HG02943 (cell line): ENCODE results near the gene DHRSX.
"Not testable (repeated sequence)": the region's sequence is repeated elsewhere in the genome, so short reads cannot be mapped to it uniquely, and the experiment has no call there.

Experiments
- ATAC-seq: cut with Tn5 transposase; IDR thresholded peaks from one replicate; pipeline ENCODE4 v1.9.1; 2021; ENCODE audit warnings: mild to moderate bottlenecking, low read depth, moderate library complexity; ENCODE audit not compliant: unreplicated experiment

The DHRSX gene

GRCh38 chrX:2330910-2331309, 169.9 kb downstream of the DHRSX start:
- ATAC-seq = no peak

GRCh38 chrX:2330487-2330886, 170.3 kb downstream of the DHRSX start:
- no peak for ATAC-seq

GRCh38 chrX:2327423-2327822, 173.4 kb downstream of the DHRSX start:
- ATAC-seq = no peak

GRCh38 chrX:2325076-2325784, 175.5 kb downstream of the DHRSX start:
- peak; percentile 45 for ATAC-seq

DNA sequence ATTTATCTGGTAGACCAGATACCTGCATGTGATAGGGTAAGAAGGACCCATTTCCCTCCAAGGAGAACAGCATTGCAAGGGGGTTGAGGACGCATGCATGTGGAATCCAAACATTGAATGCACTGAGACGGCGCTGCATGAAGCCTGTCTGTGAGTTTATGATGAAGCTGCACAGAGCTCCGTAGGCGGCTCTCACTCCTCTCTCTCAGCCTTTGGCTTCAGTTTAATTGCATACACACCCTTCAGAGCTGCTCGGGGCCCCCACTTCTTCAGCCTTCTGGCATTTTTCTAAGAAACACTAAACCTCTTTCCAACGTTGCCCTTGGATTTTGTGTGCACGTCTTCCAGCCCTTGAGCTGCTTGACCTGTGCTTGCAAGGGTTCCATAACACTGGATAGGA, 176.6 kb downstream of the DHRSX start:
- ATAC-seq = no peak

- no peak for ATAC-seq
These were observed 179.4 kb downstream of the DHRSX start for GRCh38 chrX:2321411-2321810.

DNA sequence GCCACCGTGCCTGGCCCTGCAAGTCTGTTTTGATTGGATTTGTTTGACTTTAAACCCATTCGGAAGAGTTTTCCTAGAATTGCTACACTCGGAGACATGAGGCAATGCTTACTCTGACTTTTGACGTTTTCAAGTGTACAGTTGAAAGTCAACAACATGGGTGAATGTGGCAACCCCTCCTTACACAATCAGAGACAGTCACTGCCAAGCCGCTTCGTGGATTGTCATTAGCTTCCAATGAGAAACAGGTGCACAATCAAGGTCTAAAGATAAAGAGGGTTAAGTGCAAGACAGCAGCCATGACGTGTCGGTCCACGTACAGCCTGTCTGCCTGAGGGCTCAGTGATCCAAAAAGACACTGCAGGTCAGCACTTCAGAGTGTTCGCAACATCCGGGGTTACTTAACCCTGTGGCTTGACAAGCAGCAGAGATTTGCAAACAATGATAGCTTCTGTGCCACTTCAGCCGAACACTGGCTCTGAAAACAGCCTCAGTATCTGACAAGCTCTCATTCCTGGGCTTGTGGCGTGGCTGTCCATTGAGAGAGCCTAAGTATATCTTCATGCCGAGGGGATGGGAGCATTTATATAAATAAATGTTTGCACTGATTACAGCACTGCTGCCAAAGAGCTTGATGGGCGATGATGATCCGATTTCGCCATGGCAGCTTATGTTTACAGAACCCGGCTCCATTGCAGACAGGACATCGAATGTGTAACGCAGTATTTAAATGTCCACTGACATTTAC, 180.0 kb downstream of the DHRSX start:
- no peak for ATAC-seq

DNA sequence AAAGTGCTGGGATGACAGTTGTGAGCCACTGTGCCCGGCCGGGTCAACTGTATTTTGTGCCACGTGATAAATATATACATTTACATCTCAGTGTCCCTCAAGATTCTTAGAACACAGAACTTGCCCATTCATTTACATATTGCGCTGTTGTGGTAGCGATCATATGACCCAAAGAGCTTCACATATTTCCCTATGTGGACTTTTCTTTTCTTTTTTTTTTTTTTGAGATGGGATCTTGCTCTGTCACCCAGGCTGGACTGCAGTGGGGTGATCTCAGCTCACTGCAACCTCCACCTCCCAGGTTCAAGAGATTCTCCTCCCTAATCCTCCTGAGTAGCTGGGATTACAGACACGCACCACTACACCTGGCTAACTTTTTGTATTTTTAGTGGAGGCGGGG, 180.7 kb downstream of the DHRSX start:
- no peak for ATAC-seq

DNA sequence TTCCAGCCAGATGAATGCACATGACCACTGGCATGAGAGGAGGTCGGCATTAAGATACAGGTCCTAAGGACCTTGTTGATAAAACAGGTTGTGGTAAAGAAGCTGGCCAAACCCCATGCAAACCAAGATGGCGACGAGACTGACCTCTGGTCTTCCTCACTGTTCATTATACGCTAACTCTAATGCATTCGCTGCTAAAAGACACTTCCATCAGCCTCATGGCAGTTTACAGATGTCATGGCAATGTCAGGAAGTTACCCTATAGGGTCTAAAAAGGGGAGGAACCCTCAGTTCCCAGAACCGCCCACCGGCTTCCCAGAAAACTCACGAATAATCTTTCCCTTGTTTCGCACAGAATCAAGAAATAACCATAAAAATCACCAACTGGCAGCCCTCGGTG, 182.4 kb downstream of the DHRSX start:
- ATAC-seq = no peak

GRCh38 chrX:2317527-2318055, 183.2 kb downstream of the DHRSX start:
- ATAC-seq = no peak

DNA sequence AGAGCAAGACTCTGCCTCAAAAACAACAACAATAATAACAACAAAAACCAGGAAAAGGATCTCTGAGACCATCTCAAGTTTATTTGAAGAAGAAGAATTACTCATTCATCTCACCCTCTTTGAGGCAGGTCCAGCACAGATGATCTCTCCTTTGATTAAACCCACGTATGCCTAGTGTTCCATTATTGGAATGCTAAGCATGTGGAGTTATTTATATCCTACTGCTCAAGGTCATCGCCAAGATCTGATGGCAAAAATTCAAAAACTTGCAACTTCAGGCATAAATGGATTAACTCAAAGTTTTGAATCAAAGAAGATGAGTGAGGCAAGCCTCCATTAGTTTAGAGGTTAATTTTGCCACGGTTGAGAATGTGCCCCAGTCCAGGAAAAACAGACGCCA, 184.2 kb downstream of the DHRSX start:
- no peak for ATAC-seq

DNA sequence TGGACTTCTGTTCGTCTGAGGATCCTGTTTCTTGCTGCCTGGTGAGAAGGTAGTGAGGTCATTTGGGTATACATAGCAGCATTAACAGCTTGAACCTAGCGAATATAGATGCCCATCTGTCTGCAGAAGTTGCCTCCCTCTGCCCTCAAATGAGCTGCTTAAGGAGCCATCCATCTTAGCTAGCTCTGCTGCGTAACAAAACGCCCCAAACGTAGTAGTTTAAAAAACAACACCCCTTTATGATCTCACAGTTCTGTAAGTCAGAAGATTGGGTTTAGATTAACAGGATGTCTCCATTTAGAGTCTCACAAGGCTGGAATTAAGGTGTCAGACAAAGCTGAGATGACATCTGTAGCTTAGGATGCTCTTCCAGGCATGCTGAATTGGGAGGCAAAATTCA, 185.3 kb downstream of the DHRSX start:
- no peak for ATAC-seq

DNA sequence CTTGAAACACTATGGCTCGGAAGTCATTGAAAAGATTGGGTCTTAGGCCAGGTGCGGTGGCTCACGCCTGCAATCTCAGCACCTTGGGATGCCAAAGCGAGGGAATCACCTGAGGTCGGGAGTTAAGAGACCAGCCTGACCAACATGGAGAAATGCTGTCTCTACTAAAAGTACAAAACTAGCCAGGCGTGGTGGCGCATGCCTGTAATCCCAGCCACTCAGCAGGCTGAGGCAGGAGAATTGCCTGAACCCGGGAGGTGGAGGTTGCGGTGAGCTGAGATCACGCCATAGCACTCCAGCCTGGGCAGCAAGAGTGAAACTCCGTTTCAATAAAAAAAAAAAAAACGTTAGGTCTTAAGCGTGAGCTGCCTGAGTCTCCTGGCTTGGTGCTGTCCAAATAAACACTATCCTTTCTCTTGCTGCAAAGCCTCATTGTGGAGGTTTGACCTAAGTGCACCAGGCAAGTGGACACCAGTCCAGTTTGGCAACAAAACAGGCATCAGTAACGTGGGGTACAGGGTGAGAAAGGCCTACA, 185.9 kb downstream of the DHRSX start:
- no peak for ATAC-seq

DNA sequence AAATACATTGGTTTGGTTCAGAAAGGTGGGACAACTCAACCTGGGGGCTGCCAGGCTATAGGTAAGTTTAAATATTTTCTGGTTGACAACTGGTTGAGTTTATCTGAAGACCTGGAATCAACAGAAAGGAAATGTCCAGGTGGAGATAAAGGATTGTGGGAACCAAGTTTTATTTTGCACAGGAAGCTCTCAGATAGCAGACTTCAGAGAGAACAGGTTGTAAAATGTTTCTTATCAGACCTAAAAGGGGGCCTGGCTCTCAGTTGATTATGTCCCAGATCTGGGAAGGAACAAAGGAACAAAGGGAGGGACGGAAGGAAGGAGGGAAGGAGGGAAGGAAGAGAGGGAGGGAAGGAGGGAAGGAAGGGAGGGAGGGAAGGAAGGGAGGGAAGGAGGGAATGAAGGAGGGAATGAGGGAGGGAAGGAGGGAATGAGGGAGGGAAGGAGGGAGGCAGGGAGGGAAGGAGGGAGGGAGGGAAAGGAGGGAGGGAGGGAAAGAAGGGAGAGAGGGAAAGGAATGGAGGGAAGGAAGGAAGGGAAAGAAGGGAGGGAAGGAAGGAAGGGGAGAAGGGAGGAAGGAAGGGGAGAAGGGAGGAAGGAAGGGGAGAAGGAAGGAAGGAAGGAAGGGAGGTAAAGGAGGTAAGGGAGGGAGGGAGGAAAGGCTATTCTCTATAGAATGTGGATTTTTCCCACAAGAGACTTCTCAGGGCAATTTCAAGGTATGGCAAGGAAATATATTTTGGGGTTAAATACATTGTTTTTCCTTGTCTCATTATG, 186.7 kb downstream of the DHRSX start:
- no peak for ATAC-seq

- ATAC-seq = not testable (repeated sequence)
These were observed 188.7 kb downstream of the DHRSX start for GRCh38 chrX:2312061-2312591.

DNA sequence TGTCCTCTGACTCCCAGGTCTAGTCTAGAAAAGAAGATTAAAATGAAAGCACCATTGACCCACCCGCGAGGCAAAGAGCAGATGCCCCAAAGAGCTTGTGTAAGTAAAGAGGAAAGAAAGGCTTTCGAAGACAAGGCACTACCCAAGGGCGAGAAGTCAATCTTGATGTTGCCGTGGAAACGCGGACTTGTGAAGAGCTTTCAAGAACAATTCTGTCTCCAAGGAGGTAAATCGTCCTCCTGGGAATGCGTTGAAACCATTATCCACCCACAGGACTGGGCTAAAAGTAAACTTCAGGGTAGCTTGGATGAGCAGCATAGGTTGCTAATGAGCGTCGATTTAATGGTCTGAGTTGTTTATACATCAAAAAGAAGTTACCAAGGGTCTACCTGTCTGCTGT, 189.3 kb downstream of the DHRSX start:
- no peak for ATAC-seq

- no peak for ATAC-seq
These were observed 198.9 kb downstream of the DHRSX start for GRCh38 chrX:2301901-2302300.

DNA sequence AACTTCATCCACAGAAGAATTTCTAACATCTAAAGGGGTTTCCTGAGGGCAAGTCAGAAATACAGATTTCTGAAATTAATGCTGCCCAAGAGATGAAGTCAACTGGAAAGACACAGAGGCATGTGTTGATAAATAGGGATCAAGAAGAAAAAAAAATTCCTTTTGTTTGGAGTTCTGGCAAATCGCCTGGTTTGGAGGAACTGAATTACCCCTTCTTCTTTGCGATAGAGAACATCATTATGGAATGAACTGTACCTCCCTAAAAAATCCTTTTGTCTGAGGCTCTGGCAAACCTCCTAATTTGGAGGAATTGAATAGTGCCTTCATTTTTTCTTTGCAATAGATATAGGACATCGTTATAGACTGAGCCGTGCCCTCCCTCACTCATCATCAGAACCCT, 200.9 kb downstream of the DHRSX start:
- ATAC-seq = no peak

DNA sequence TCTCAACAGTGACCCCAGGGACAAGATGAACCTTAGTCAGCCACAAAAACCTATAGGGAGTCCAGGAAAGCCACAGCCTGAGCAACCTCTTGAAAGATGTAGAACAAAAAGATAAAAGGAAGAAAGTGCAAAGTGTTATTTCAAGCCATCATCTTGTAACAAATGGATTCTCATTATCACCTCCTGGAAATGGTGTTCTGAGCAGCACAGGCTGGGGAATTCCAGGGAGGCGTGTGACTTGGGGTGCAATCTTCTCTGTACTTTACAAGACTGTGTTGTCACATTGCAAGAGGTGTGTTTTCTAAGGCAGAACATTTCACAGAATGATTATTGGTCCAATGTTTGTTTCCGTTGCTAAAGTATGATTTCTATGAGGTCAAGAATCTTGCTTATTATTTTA, 214.0 kb downstream of the DHRSX start:
- no peak for ATAC-seq

DNA sequence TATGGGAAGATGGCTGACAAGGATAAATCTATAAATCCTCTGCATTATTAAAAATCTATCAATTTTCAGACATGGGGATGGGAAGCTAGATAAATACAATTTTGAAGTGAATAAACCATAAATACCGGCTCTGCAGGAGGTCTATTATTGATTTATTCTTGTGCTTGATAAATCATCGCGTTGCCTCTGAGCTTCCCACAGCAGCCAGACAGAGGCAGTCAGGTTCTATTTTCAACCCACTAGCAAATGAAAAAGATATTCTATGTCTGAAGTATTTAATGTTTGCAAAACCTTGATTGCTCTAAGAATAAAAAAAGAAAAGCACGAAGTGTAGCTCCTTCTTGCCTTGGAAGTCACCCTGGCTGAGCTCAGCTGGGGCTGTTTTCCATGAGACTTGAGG, 216.2 kb downstream of the DHRSX start:
- ATAC-seq = no peak

GRCh38 chrX:2284133-2284532, 216.6 kb downstream of the DHRSX start:
- ATAC-seq = no peak
